SHP77 treated with DMSO at 0.1 percent for 48 hours (cell line): Measurements from ENCODE around the gene NEK5.
"Not testable (repeated sequence)": the region's sequence is repeated elsewhere in the genome, so short reads cannot be mapped to it uniquely, and the experiment has no call there.

ENCODE experiments used
- DNase-seq: peaks from one replicate; lab custom pipeline; 2025; lab: John Stamatoyannopoulos, UW

The NEK5 gene

DNA sequence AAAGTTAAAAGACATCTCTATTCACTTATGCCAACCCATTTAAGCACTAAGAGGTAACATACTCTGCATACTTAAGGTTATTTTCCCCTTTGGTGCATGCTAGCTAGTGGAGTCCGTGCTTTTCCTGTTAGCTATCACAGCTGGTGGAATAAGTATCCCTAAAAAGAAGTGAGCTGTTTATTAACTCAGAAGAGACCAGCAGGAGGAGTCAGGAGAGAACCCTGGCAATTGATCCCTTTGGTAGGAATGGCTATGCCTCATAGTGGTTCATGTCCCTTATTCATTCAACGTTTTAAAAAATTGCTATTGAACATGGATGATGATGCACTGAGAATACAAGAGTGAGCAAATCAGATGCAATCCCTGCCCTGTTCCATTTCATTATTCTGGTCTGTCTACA, 12.4 kb upstream of the NEK5 start:
- DNase-seq = no peak

DNA sequence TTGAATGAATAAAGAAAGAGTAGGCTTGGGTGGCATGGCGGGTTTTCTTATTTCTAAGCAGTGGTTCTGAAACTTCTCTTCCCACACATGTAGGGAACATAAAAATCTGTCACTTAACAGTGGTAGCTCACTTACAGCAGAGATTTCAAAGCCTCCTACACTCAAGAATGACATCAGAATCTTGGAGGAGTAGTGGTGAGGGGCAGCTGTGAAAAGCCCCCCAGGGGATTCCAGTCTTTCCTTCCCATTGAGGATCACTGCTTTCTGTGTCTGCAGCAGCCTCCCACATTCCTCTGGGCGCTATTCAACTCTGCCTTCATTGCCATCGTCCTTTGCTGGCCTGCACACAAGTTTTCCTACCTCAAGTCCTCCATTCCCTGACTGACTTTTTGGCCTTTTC, 8.6 kb upstream of the NEK5 start:
- DNase-seq = no peak

DNA sequence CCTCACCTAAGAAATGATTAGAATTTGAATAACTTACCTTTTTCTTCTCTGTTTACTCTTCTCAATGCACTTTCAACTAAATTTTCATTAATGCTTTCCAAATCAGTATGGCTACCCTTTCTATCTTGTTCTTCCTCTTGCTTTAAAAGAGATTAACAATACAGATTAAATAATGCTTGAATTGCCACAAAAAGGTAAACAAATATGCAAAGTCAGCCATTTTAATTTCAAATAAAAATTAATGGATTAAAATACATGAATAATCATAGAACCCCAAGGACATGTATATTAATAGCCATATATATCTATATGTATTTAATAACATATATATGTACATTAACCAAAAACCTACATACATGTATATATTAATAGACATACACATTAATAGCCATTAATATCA, 7.9 kb upstream of the NEK5 start:
- no peak for DNase-seq

DNA sequence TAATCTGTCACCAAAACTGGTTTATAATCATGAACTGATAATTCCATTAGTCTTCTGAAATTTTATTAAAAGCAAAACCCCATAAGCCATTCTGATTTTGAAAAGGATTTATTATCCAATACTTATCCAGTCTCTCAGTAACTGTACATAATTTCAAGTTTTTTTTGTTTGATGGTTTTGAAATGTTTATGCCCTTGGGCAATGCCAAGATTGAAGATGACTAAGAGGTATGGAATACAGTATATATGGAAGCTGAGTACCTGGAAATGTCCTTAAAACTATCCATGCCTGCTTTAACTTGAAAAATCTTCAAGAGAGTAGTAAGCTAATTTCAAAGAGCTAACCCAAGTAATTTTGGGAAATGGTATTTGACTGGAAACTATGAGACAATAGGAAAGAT, 1.8 kb upstream of the NEK5 start:
- no peak for DNase-seq

DNA sequence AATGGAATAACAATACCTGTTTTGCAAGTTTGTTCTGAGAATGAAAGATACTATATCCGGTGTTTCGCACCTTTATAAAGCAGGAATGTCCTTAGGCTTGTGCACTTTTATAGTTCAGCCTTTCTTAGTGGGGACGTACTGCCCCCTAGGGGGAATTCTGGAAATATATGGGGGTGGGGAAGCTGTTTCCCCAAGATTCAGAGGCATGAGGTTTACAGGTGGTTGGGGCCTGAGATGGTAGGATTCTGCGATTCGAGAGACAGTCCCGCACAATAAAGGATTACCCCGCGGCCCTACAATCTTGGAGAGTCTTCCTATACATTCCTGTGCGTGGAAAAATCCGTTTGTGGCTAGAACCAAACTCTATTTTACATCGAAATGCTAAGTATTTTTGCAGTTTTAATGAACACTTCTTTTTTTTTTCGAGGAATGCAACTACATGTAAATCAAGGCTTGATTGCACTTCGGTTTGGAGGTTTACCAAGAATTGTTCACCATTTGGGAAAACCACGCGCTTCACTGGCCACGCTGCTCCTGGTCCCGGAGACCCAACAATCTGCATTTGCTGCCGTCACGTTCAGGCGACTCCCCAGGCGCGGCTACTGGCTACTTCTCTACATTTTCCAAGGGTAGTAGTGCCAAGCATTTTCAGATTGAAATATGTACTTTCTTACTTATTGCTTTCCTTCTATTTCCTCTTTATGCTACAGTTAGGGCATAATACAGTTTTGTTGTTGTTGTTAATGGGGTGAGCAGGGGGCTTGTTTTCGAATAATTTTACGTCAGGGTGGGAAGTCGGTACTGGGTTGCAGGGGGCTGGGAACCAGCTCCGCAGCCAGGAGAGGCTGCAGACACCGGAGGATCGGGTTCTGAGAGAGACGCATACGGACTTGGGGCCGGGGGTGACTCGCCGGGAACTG, 830 bp downstream of the NEK5 start:
- peak; percentile 44 for DNase-seq

DNA sequence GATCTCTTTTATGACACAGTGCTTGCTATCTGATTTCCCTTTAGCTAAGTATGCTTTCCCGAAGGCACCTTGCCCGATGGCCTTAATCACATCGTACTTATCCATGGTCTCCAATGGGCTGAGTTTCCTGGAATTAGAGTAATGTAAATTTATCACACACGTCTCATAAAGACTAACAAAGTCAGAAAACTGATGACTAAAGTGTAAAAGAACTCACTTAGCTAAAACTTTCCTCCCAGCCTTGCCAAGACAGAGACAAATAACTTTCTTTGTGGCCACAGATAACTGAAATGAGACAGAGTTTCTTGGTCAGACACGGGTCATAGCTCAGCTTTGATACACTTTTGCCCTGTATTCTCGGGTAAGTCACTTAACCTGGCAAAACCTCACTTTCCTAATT, 1.5 kb downstream of the NEK5 start:
- DNase-seq = no peak

DNA sequence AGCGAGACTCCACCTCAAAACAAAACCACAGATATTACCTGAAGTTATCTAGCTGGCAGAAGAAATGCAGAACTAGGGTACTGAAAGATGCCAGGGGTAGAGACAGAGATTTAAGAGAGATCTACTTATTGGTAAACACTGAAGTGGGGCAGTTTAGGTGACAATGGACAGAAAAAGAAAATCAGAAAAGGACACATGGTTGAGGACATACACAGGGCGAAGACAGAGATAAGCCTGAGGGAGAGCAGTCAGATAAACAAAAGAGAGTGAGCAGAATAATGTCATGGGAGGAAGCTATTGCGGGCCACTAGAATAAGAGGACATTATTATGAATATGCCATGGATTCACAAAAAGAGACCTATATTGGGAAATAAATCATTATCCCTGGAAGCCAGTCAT, 3.3 kb downstream of the NEK5 start:
- no peak for DNase-seq

DNA sequence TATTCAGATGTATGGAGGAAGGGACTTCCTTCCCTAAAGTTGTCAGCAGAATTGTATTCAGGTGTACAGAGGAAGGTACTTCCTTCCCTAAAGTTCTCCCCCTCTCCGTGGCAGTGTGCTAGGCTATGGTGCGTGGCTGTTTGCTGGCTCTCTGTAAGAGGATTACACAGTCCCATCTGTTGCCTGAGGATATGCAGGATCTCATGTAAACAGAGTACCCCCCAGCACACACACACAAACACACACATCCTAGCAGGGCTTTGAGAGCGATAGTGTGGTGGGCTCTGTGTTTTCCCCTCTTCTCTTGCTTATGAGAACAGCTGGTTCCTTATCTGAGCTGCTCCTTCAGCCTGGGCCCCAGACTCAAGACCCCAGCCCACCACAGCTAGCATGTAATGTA, 10.3 kb downstream of the NEK5 start:
- DNase-seq = no peak

DNA sequence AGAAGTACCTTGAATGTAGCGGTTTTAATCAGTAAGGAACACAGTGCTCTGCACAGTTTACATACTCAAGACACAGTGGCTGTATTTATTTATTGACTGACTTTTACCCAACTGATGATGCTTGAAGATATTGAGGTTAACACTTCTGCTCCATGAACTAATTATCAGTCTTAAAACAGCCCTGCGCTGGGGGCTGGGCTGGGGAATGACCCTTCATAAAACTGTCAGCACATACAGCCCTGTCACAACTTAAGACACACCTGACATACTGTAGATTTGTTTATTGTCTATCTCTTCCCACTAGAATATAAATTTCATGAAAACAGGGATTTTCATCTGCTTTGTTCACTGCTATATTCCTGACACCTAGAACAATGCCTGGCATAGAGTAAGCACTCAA, 10.8 kb downstream of the NEK5 start:
- DNase-seq = no peak

DNA sequence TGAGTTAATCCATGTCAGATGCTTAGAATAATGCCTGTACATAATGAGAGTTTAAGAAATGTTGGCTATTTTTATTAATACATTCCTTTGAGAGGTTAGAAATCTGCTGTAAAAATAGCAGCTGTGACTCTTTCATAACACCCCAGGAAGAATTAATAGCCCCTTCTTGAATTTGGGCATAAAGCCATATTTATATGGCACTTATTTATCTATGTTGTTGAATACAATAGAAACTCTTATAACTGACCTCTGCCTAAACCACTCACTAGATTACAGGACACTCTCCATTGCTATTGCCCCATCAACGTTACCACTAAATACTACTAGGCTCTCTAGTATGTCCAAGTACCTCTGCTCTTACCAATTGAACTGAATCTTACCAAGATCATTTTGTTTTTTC, 16.3 kb downstream of the NEK5 start:
- no peak for DNase-seq

DNA sequence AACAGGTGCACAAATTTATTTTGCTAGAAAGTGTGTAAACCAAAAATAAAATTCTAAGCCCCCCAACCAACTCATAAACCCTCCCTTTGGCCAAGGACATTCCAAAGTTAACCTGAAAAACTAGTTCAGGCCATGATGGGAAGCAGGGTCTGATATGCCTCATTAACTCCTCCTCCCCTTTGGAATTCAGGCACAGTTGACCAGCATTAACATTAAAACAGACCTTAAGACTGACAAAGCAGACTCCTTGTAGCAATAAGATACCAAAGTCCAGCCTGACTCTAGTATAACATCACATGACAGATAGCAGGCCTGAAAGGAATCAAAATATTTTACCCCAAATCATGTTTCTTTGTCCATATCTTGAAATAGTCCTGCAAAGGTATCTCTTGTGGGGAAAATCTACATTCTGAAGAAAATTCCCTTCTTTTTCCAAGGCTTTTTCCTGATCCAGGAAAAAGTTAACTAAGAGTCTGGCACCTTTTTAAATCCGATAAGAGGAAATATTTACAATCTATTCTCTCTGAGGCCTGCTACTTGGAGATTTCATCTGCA, 19.7 kb downstream of the NEK5 start:
- no peak for DNase-seq

DNA sequence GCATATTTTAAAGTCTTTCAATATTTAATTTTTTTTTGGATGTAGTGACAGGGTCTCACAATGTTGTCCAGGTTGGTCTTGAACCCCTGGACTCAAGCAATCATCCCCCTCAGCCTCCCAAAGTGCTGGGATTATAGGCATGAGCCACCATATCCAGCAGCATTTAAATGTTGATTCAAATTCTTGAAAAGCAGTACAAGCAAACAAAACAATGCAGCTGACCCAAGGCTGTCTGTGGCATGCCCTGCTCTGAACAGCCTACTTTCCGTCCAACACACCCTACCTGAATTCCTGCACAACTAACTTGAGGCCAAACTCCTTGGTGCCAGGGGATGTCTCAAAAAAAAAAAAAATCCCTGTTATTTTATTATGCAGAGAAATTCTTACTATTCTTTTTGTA, 23.0 kb downstream of the NEK5 start:
- no peak for DNase-seq

DNA sequence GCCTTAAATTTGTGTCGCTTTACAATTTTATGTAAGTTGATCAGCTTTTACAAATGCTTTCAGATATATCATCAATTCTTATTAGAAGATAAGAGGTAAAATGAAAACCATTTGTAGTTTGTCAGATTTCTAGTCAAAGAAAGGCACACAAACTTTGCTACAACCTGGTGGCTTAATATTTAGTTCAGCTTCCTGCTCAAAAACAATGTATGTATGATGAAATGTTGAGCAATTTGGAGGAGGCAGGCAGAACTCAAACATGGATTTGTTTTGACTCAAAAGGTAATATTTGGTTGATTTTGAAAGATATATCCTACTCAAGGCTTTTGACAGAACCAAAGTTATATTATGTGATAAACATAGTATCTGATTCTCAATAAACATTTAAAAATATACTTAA, 24.2 kb downstream of the NEK5 start:
- DNase-seq = no peak

DNA sequence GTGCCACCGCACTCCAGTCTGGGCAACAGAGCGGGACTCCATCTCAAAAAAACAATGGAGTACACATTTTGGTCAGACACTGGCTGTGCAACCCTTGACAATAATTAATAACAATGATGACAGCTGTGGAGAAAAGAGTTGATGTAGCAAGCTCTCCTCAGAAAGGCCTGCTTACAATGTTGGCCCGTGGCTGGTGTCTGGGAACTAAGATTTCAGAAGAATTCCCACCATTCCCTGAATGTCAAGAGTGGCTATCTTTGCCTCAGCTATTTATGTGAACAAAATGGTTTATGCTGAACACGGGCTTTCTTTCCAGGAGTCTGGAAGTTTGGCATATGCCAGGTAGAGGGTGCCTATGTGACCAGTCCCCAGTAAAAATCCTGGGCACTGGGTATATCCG, 25.5 kb downstream of the NEK5 start:
- DNase-seq = no peak

DNA sequence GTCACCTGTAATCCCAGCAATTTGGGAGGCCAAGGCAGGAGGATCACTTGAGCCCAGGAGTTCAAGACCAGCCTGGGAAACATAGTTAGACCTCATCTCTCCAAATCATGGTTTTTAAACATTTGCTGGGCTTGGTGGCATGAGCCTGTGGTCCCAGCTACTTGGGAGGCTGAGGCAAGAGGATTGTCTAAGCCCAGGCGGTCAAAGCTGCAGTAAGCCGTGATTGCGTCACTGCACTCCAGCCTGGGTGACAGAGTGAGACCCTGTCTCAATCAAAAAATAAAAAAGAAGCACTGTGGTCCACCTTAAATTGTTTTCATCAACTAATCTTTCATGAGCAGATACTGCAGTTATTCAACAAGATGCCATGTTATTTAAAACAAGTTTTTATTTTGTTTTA, 26.4 kb downstream of the NEK5 start:
- DNase-seq = not testable (repeated sequence)

DNA sequence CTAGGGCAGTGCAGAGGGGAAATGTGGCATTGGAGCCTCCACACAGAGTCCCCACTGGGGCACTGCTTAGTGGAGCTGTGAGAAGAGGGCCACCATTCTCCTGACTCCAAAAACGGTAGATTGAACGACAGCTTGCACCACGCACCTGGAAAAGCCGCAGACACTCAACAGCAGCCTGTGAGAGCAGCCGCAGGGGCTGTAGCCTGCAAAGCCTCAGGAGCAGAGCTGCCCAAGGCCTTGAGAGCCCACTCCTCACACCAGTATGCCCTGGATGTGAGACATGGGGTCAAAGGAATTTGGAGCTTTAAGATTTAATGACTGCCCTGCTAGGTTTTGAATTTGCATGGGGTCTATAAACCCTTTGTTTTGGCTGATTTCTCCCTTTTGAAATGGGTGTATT, 31.7 kb downstream of the NEK5 start:
- DNase-seq = no peak

DNA sequence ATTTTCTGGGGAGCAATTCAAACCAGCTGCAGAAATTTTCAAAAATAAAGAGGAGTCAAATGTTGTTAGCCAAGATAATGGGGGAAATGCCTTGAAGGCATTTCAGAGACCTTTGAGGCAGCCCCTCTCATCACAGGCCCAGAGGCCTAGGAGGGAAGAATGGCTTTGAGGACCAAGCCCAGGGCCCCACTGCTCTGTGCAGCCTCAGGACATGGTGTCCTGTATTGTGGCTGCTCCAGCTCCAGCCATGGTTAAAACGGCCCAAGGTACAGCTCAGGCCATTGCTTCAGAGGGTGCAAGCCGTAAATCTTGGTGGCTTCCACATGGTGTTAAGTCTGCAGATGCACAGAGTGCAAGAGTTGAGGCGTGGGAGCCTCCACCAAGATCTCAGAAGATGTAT, 32.1 kb downstream of the NEK5 start:
- DNase-seq = no peak

DNA sequence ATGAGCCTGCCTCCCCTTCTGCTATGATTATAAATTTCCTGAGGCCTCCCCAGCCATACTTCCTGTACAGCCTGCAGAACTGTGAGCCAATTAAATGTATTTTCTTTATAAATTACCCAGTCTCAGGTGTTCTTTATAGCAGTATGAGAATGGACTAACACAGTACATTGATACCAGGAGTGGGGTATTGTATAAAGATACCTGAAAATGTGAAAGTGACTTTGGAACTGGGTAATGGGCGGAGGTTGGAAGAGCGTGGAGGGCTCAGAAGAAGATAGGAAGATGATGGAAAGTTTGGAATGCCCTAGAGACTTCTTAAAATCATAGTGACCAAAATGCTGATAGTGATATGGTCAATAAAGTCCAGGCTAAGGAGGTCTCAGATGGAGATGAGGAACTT, 32.8 kb downstream of the NEK5 start:
- DNase-seq = no peak

DNA sequence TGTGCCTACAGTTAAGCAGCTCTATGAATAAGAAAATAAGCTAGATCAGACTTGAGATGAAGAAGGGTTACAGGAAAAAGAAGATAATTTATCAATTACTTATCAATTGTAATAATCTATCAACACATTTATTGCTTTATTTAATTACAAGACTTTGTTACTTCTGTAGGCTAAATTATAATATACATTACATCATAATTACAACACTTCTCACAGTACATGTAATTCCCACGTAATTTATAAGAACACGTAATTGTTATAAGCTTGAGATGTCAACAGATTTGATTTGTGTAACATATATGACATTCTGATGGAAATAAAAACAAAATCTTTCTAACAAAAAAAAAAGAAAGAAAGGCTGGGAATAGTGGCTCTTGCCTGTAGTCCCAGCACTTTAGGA, 36.8 kb downstream of the NEK5 start:
- no peak for DNase-seq

DNA sequence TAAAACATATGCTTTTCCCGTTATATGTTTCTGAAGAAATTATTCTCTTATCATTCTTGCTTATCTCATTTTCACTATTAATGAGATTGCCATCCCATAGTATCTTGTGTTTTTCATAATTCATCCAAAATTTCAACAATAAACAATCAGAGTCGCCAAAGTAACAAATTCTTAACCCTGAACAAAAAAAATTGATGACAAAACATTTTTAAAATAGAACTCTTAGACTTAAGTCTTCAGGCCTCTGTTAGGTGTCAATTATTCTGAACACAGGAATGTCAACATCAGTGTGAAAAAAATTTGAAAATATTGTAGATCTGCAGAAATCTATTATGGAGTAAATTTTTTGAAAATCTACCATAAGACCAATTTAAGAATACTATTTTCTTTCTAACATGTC, 37.4 kb downstream of the NEK5 start:
- no peak for DNase-seq

DNA sequence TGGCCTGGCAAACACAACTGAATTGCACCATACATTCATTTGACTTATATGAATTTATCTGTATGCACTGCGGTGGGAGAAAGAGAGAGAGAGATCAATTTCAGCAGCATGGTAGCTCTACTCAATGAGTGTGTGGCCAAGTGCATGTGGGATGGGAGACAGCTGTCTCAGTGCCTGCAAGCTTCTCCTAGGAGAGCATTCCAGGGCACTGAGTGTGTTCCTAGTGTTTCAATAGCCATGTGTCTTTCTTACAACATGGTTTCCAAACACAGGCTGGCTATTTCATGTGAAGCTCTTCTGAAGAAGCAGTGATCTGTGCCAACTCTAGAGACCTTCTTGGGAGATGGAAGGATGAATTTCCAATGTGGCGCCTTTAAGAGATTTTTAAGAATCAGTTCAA, 43.5 kb downstream of the NEK5 start:
- no peak for DNase-seq

DNA sequence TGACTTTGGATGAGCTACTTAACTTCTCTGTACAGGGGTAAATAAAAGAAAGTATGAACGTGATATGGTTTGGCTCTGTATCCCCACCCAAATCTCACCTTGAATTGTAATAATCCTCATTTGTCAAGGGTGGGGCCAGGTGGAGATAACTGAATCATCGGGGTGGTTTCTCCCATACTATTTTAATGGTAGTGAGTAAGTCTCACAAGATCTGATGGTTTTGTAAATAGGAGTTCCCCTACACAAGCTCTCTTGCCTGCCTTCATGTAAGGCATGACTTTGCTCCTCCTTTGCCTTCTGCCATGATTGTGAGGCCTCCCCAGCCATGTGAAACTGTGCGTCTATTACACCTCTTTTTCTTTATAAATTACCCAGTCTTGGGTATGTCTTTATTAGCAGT, 43.9 kb downstream of the NEK5 start:
- DNase-seq = not testable (repeated sequence)

DNA sequence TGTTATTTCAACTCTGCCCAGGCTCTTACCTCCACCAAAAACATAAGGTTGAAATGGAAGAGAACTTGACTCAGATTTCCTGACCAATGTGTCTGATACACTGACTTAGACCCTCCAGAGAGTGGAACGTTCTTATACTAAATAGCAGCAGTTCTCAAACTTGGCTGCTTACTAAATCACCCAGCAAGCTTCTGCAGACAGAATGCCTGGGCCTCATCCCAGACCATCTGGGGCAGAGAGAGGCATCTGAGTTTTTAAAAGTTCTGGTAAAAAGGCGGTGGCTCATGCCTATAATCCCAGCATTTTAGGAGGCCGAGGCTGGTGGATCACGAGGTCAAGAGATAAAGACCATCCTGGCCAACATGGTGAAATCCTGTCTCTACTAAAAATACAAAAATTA, 46.3 kb downstream of the NEK5 start:
- no peak for DNase-seq

DNA sequence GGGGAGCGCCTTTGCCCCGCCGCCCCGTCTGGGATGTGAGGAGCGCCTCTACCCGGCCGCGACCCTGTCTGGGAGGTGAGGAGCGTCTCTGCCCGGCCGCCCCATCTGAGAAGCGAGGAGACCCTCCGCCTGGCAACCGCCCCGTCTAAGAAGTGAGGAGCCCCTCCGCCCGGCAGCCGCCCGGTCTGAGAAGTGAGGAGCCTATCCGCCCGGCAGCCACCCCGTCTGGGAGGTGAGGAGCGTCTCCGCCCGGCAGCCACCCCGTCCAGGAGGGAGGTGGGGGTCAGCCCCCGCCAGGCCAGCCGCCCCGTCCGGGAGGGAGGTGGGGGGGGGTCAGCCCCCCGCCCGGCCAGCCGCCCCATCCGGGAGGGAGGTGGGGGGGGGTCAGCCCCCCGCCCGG, 49.0 kb downstream of the NEK5 start:
- DNase-seq = not testable (repeated sequence)
